Hepatocyte (in vitro differentiated cells): ENCODE results near the gene PIAS1. TPM values are rescaled to one million over a fixed set of nuclear protein-coding genes. Genes with fewer than 3 reads are reported as not detected.
"Not testable (repeated sequence)": the region's sequence is repeated elsewhere in the genome, so short reads cannot be mapped to it uniquely, and the experiment has no call there.

Experiments
- DNase-seq: peaks from one replicate; pipeline ENCODE4 v3.0.0-alpha.2; 2016; ENCODE audit warnings: low spot score
- H2AFZ ChIP-seq: fragments of 200-600 bp; sonication (generic); 2 replicates; pipeline ENCODE4 v1.6.0; 2016; ENCODE audit warnings: antibody characterized with exemption, mild to moderate bottlenecking
- H3K27ac ChIP-seq: fragments of 200-600 bp; sonication (generic); 2 replicates; pipeline ENCODE4 v1.5.1; 2016; ENCODE audit warnings: mild to moderate bottlenecking
- H3K27me3 ChIP-seq: fragments of 200-600 bp; sonication (generic); 2 replicates; pipeline ENCODE4 v1.6.1; 2016
- H3K36me3 ChIP-seq: fragments of 200-600 bp; sonication (generic); replicated peaks from 2 replicates; pipeline ENCODE4 v1.5.1; 2016; ENCODE audit warnings: low read depth; ENCODE audit not compliant: insufficient read depth
- H3K4me1 ChIP-seq: fragments of 200-600 bp; sonication (generic); 2 replicates; pipeline ENCODE4 v1.5.1; 2016; ENCODE audit warnings: mild to moderate bottlenecking, moderate library complexity; ENCODE audit not compliant: insufficient read depth
- H3K4me2 ChIP-seq: fragments of 200-600 bp; sonication (generic); 2 replicates; pipeline ENCODE4 v1.6.0; 2016
- H3K4me3 ChIP-seq: fragments of 200-600 bp; sonication (generic); 2 replicates; pipeline ENCODE4 v1.5.1; 2016; ENCODE audit warnings: mild to moderate bottlenecking
- H3K79me2 ChIP-seq: fragments of 200-600 bp; sonication (generic); 2 replicates; pipeline ENCODE4 v1.6.0; 2017; ENCODE audit warnings: mild to moderate bottlenecking
- H3K9me2 ChIP-seq: fragments of 200-600 bp; sonication (generic); replicated peaks from 2 replicates; pipeline ENCODE4 v1.6.0; 2017; ENCODE audit warnings: mild to moderate bottlenecking; ENCODE audit not compliant: insufficient read depth
- H3K9me3 ChIP-seq: fragments of 200-600 bp; sonication (generic); 2 replicates; pipeline ENCODE4 v1.5.1; 2016; ENCODE audit warnings: low read depth, mild to moderate bottlenecking
- H4K20me1 ChIP-seq: fragments of 200-600 bp; sonication (generic); 2 replicates; pipeline ENCODE4 v1.6.0; 2016; ENCODE audit warnings: mild to moderate bottlenecking; ENCODE audit not compliant: insufficient read depth, poor library complexity, severe bottlenecking
- EZH2 ChIP-seq: fragments of 200-600 bp; sonication (generic); IDR thresholded peaks from 2 replicates; pipeline ENCODE4 v1.6.1; 2016; ENCODE audit warnings: antibody characterized with exemption, mild to moderate bottlenecking, borderline replicate concordance
- EZH2phosphoT487 ChIP-seq: fragments of 200-600 bp; sonication (generic); IDR thresholded peaks from one replicate; pipeline ENCODE4 v1.6.1; 2018; ENCODE audit warnings: antibody characterized with exemption, mild to moderate bottlenecking, low read depth, moderate library complexity; ENCODE audit not compliant: unreplicated experiment, severe bottlenecking
- WGBS: methylation state at CpG from one replicate; pipeline ENCODE4 v1.1.6; 2016; ENCODE audit warnings: low lambda C conversion rate; ENCODE audit errors: missing lambda C conversion rate; 5-methylcytosine and 5-hydroxymethylcytosine counted together
- polyA plus RNA-seq: library from polyadenylated mRNA; unstranded; fragments of >200 nt; fragmentation: Nextera tagmentation; extraction: Ambion mirVana; gene quantifications from 2 replicates; pipeline ENCODE4 v1.2.1, GENCODE V29; 2016
- total RNA-seq: library from RNA; depleted of rRNA; stranded (reverse); fragments of >200 nt; gene quantifications from 2 replicates; pipeline ENCODE4 v1.2.3, GENCODE V29; 2014
- TF ChIP-seq, protein P1 (sequence below): fragments of 200-600 bp; sonication (generic); IDR thresholded peaks from 2 replicates; pipeline ENCODE4 v1.5.1; 2016; ENCODE audit warnings: antibody characterized with exemption, mild to moderate bottlenecking; ENCODE audit not compliant: poor library complexity

Gene PIAS1
- total and polyA plus RNA-seq, 2 experiments from 2014 or later, result 22.6 to 45.4 TPM

DNA sequence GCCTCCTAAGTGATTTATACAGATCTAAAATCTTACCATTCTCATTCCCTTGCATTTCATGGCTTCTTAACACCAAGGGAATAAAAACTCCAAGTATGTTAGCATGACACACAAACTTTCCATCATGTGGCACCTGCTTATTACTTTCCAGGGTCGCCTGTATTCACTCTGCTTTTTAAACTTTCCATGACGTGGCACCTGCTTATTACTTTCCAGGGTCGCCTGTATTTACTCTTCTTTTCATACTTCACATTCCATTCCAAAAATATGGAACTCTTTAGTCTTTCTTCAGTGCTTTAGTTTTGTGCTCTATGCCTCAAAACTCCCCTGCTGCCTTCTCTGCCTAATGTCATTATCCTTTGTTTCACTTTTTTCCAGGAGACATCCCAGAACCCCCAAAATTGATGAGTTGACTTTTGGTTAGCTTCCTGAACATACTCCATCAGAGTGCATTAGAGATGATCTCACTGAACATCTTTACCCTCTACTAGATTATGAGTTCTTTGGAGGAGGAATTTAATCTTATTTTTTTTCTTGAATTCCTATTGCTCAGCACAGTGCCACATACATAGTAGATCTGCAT, 104.0 kb downstream of the PIAS1 start:
- DNase-seq, result peak; percentile 24
- TF ChIP-seq, protein P1, sequence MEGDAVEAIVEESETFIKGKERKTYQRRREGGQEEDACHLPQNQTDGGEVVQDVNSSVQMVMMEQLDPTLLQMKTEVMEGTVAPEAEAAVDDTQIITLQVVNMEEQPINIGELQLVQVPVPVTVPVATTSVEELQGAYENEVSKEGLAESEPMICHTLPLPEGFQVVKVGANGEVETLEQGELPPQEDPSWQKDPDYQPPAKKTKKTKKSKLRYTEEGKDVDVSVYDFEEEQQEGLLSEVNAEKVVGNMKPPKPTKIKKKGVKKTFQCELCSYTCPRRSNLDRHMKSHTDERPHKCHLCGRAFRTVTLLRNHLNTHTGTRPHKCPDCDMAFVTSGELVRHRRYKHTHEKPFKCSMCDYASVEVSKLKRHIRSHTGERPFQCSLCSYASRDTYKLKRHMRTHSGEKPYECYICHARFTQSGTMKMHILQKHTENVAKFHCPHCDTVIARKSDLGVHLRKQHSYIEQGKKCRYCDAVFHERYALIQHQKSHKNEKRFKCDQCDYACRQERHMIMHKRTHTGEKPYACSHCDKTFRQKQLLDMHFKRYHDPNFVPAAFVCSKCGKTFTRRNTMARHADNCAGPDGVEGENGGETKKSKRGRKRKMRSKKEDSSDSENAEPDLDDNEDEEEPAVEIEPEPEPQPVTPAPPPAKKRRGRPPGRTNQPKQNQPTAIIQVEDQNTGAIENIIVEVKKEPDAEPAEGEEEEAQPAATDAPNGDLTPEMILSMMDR, result no peak
- no peak for TF ChIP-seq EZH2
- no peak for TF ChIP-seq EZH2phosphoT487
- Histone ChIP-seq H3K79me2 (peaks cover 25% of the 10 kb centered on the region), H3K36me3 (peaks cover 4% of the 10 kb centered on the region), H3K4me1 (peaks cover 9% of the 10 kb centered on the region), H3K4me3 (no peak overlapping the region), H3K4me2 (no peak overlapping the region), H3K9me2 (no peaks in the 10 kb centered on the region), H2AFZ (no peak overlapping the region), H3K9me3 (no peaks in the 10 kb centered on the region), H3K27ac (peak overlapping the region; percentile 77), H4K20me1 (no peaks in the 10 kb centered on the region), H3K27me3 (no peaks in the 10 kb centered on the region)
- 53% methylated on average over 3 of the region's 3 CpGs for WGBS

DNA sequence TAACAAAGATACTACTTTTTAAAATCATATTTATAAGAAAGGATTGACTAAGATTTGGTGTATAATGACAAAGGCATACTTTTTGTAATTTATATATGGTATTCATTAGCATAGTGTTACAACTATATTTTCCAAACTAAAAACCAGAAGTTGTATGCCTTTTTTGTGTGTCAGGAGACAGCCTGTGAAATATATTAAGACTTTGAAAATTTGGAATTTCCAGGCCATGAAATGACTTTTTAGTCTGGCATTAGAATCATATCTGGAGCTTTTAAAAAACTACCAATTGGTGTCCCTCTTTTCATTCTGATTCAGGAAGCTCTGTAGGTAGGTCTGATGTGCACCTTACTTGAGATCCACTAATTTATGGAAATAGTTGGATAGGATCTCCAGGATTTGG, 109.1 kb downstream of the PIAS1 start:
- H3K79me2 ChIP-seq, result peaks cover 10% of the 10 kb centered on the region
- no peak overlapping the region for H2AFZ ChIP-seq

DNA sequence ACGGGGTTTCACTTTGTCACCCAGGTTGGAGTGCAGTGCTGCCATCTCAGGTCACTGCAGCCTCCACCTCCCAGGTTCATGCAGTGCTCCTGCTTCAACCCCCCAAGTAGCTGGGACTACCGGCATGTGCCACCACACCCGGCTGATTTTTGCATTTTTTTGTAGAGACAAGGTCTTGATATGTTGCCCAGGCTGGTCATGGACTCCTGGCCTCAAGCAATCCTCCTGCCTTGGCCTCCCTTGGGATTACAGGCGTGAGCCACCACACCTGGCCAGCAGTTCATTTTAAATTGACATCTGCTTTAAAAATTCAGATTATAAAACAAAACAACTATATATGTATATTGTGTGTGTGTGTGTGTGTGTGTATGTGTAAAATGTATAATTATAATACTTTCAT, 112.7 kb downstream of the PIAS1 start:
- TF ChIP-seq, protein P1, result no peak
- TF ChIP-seq EZH2phosphoT487 (no peak), EZH2 (no peak)
- H3K4me2 ChIP-seq, result no peak overlapping the region
- H3K4me3 ChIP-seq, result no peak overlapping the region
- H3K36me3 ChIP-seq, result peaks cover 2% of the 10 kb centered on the region
- H2AFZ ChIP-seq, result no peak overlapping the region
- H3K9me3 ChIP-seq, result no peaks in the 10 kb centered on the region
- no peak overlapping the region for H3K27ac ChIP-seq
- H4K20me1 ChIP-seq, result no peaks in the 10 kb centered on the region
- no peaks in the 10 kb centered on the region for H3K4me1 ChIP-seq
- WGBS, result 92% methylated on average over 4 of the region's 4 CpGs
- no peaks in the 10 kb centered on the region for H3K9me2 ChIP-seq
- H3K79me2 ChIP-seq, result peaks cover 2% of the 10 kb centered on the region
- no peak for DNase-seq
- no peaks in the 10 kb centered on the region for H3K27me3 ChIP-seq

More for the DNA sequence above, 109.1 kb downstream of the PIAS1 start:
- H3K27ac ChIP-seq, result no peak overlapping the region
- no peak overlapping the region for H3K4me2 ChIP-seq
- no peaks in the 10 kb centered on the region for H4K20me1 ChIP-seq
- H3K9me3 ChIP-seq, result no peaks in the 10 kb centered on the region
- no peaks in the 10 kb centered on the region for H3K9me2 ChIP-seq
- H3K4me1 ChIP-seq, result peaks cover 2% of the 10 kb centered on the region
- TF ChIP-seq, protein P1, result no peak
- TF ChIP-seq EZH2phosphoT487 (no peak), EZH2 (no peak)
- DNase-seq, result no peak
- H3K27me3 ChIP-seq, result no peaks in the 10 kb centered on the region
- peaks cover 6% of the 10 kb centered on the region for H3K36me3 ChIP-seq
- H3K4me3 ChIP-seq, result no peak overlapping the region

DNA sequence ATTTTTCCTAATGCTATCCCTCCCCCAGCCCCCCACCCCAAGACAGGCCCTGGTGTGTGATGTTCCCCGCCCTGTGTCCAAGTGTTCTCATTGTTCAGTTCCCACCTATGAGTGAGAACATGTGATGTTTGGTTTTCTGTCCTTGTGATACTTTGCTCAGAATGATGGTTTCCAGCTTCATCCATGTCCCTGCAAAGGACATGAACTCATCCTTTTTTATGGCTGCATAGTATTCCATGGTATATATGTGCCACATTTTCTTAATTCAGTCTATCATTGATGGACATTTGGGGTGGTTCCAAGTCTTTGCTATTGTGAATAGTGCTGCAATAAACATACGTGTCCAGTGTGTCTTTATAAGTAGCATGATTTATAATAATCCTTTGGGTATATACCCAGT, 117.9 kb downstream of the PIAS1 start:
- H3K79me2 ChIP-seq, result peaks cover 15% of the 10 kb centered on the region
- H4K20me1 ChIP-seq, H3K9me3 ChIP-seq, H3K36me3 ChIP-seq, H3K4me2 ChIP-seq, H3K9me2 ChIP-seq, H3K27ac ChIP-seq, H3K4me3 ChIP-seq, H3K4me1 ChIP-seq, H2AFZ ChIP-seq, DNase-seq, H3K27me3 ChIP-seq: not testable (repeated sequence)
- WGBS, result 82% methylated on average over 2 of the region's 2 CpGs
